Measurements from ENCODE around the gene TBATA. TPM values are rescaled to one million over a fixed set of nuclear protein-coding genes. Genes with fewer than 3 reads are reported as not detected.

TBATA gene
- total and polyA plus RNA-seq, 8 donors = not detected

DNA sequence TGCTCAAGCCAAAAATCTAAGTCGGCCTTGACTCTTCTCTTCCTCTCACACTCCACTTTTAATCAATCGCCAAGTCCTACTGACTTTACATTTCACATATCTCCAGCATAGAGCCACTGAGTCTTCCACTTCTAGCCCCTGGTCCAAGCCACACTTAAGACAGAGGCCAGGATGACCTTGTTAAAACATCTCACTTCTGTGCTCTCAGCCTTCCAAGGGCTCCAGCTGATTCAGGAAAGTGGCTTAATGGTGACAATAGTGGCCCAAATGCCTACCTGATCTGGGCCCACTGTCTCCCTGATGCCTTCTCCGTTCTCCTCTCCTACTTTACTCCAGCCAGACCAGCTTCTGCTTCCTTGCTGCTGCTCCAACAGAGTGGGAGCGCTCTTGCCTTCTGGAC lies 4.4 kb downstream of the TBATA start:
- no peaks in the 10 kb centered on the region for H3K27me3 ChIP-seq
- no peaks in the 10 kb centered on the region for H3K4me1 ChIP-seq
- ATAC-seq (no peak), FAIRE-seq (no peak), DNase-seq (no peak)
- no peak overlapping the region for H3K27ac ChIP-seq
- no peak for TF ChIP-seq CTCF (IDR thresholded peaks at IDR 0.05)
- H3K4me3 ChIP-seq = no peak overlapping the region
- WGBS, 2 donors = 76 to 86% methylated on average over 4 of the region's 4 CpGs
- intact Hi-C loops (cut with DNase I) = no loop called here
- H3K36me3 ChIP-seq = no peaks in the 10 kb centered on the region
- no peaks in the 10 kb centered on the region for H3K9me3 ChIP-seq

GRCh38 chr10:70780370-70780760 lies 4.8 kb downstream of the TBATA start:
- whole genome bisulfite sequencing, 2 donors = 80 to 90% methylated on average over 9 of the region's 9 CpGs
- no peak for FAIRE-seq
- intact Hi-C loops (cut with DNase I) = no loop called here

DNA sequence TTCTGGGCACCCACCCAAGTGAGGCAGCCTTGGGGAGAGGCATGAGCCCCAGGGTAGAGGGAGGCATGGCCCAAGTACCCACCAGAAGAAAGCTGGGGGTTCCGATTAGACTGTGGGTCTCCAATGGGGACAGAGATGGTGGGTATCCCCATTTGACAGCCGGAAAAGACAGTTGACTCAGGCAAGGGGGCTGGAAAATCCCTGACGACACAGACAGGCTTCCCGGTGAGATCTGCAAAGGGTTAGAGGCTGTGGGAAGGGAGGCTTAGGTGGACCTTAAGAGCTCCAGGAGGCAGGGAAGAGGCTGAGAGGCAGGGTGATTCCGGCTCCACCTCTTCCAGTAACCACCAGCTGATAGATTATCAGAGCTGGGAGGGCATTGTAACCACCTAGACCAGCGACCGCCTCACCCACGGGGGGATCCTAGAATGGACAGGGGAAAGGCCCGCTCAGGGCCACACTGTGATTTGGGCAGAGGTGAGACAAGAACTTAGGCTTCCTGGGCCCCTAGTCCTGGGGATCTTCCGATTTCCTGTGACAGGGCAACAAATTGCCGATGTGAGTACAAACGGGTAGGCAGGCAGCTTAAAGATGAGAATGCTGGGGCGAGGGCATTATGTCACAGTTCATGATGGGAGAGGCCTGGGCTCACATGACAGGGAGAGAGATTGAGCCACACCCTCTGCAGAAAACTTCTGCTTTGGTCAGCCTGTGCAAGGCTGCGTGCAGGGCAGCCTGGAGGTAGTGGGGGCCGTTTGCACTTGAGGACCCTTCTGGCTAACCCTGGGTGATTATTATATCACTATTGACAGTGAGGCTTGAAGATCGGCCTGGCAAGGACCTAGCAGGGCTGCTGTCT lies 5.4 kb downstream of the TBATA start:
- intact Hi-C loops (cut with DNase I) = no loop called here
- FAIRE-seq (no peak), ATAC-seq (peak in 3 of 4 donors; percentile 26 to 67 (median 63)), DNase-seq (no peak)
- WGBS, 2 donors = 69 to 80% methylated on average over 16 of the region's 16 CpGs
- TF ChIP-seq CTCF (IDR thresholded peaks at IDR 0.05) = no peak
- Histone ChIP-seq H3K4me1 (no peaks in the 10 kb centered on the region), H3K4me3 (no peak overlapping the region), H3K27ac (no peak overlapping the region), H3K9me3 (no peaks in the 10 kb centered on the region), H3K36me3 (no peaks in the 10 kb centered on the region), H3K27me3 (no peaks in the 10 kb centered on the region)

More at GRCh38 chr10:70780370-70780760, 4.8 kb downstream of the TBATA start:
- Histone ChIP-seq H3K4me1 (no peaks in the 10 kb centered on the region), H3K4me3 (no peak overlapping the region), H3K27ac (no peak overlapping the region), H3K27me3 (no peaks in the 10 kb centered on the region), H3K36me3 (no peaks in the 10 kb centered on the region), H3K9me3 (no peaks in the 10 kb centered on the region)
- no peak for TF ChIP-seq CTCF (IDR thresholded peaks at IDR 0.05)
- ATAC-seq (no peak), DNase-seq (no peak)

- DNase-seq = no peak
- no peak for FAIRE-seq
- no peak for ATAC-seq
- no peaks in the 10 kb centered on the region for H3K4me1 ChIP-seq
- H3K27me3 ChIP-seq = no peaks in the 10 kb centered on the region
- intact Hi-C loops (cut with DNase I) = no loop called here
- 63% methylated on average over 2 of the region's 2 CpGs for WGBS, 2 donors
- H3K36me3 ChIP-seq = no peaks in the 10 kb centered on the region
- no peak for TF ChIP-seq CTCF (IDR thresholded peaks at IDR 0.05)
- no peaks in the 10 kb centered on the region for H3K9me3 ChIP-seq
- H3K4me3 ChIP-seq = no peak overlapping the region
- no peak overlapping the region for H3K27ac ChIP-seq
These were observed 6.1 kb downstream of the TBATA start for GRCh38 chr10:70779088-70779487.

- no peaks in the 10 kb centered on the region for H3K36me3 ChIP-seq
- FAIRE-seq = no peak
- H3K4me1 ChIP-seq = no peaks in the 10 kb centered on the region
- WGBS, 2 donors = 64 to 67% methylated on average over 9 of the region's 9 CpGs
- intact Hi-C loops (cut with DNase I) = no loop called here
- no peak for TF ChIP-seq CTCF (IDR thresholded peaks at IDR 0.05)
- no peak for DNase-seq
- ATAC-seq = no peak
- no peaks in the 10 kb centered on the region for H3K9me3 ChIP-seq
- no peak overlapping the region for H3K27ac ChIP-seq
- no peak overlapping the region for H3K4me3 ChIP-seq
- H3K27me3 ChIP-seq = no peaks in the 10 kb centered on the region
These were observed 6.8 kb downstream of the TBATA start for GRCh38 chr10:70778267-70778924.
